WTC11 (cell line): ENCODE measurements around the gene RAB13. TPM values are rescaled to one million over a fixed set of nuclear protein-coding genes. Genes with fewer than 3 reads are reported as not detected.

Experiments
- ATAC-seq: fragments of 200-7000 bp; cut with Tn5 transposase; 2 replicates; pipeline ENCODE4 v1.10.0; 2021; ENCODE audit warnings: mild to moderate bottlenecking, moderate library complexity
- CTCF ChIA-PET: fragments of 300-600 bp; sonication (Branson Sonifier 250); formaldehyde crosslinking; loops from one replicate; lab custom pipeline; 2021; ENCODE audit warnings: antibody characterized with exemption; lab: Charles Lee
- POLR2A ChIA-PET: fragments of 350-600 bp; sonication (Branson Sonifier 250); formaldehyde crosslinking; loops from one replicate; lab custom pipeline; 2021; ENCODE audit warnings: antibody characterized with exemption; lab: Charles Lee
- DNase-seq: peaks from one replicate; pipeline ENCODE4 v3.0.0; 2021; ENCODE audit warnings: low spot score
- H3K27ac Mint-ChIP-seq: 2 replicates; pipeline ENCODE4 v1.8.0; 2021; ENCODE audit warnings: mixed read lengths
- H3K27me3 Mint-ChIP-seq: 2 replicates; pipeline ENCODE4 v1.8.0; 2021; ENCODE audit warnings: low read depth, mild to moderate bottlenecking, moderate library complexity, mixed read lengths
- H3K36me3 Mint-ChIP-seq: 2 replicates; pipeline ENCODE4 v1.8.0; 2021; ENCODE audit warnings: mixed read lengths
- H3K4me1 Mint-ChIP-seq: 2 replicates; pipeline ENCODE4 v1.8.0; 2022; ENCODE audit warnings: mixed read lengths
- H3K4me3 Mint-ChIP-seq: 2 replicates; pipeline ENCODE4 v1.8.0; 2021; ENCODE audit warnings: mild to moderate bottlenecking, moderate library complexity, mixed read lengths
- H3K9me3 Mint-ChIP-seq: 2 replicates; pipeline ENCODE4 v1.8.0; 2021; ENCODE audit warnings: mixed read lengths
- ARID4B ChIP-seq: sonication (generic); formaldehyde crosslinking; IDR thresholded peaks from 2 replicates; pipeline ENCODE4 v1.8.0; 2023; ENCODE audit warnings: missing genetic modification reagents, mild to moderate bottlenecking, borderline replicate concordance
- ATF1 ChIP-seq: sonication (generic); formaldehyde crosslinking; IDR thresholded peaks from 2 replicates; pipeline ENCODE4 v1.8.1; 2023; ENCODE audit warnings: mild to moderate bottlenecking, moderate library complexity, missing genetic modification reagents
- ATF2 ChIP-seq: sonication (generic); formaldehyde crosslinking; IDR thresholded peaks from 2 replicates; pipeline ENCODE4 v1.8.1; 2022; ENCODE audit warnings: low read depth, missing genetic modification reagents, borderline replicate concordance
- E2F5 ChIP-seq: sonication (generic); formaldehyde crosslinking; IDR thresholded peaks from 2 replicates; pipeline ENCODE4 v1.8.1; 2022; ENCODE audit warnings: mild to moderate bottlenecking, moderate library complexity, missing genetic modification reagents
- ETV6 ChIP-seq: sonication (generic); formaldehyde crosslinking; IDR thresholded peaks from 2 replicates; pipeline ENCODE4 v1.8.1; 2022; ENCODE audit warnings: mild to moderate bottlenecking, missing genetic modification reagents
- FOXK1 ChIP-seq: sonication (generic); formaldehyde crosslinking; IDR thresholded peaks from 2 replicates; pipeline ENCODE4 v1.8.0; 2022; ENCODE audit warnings: mild to moderate bottlenecking, moderate library complexity, missing genetic modification reagents
- FOXP4 ChIP-seq: sonication (generic); formaldehyde crosslinking; IDR thresholded peaks from 2 replicates; pipeline ENCODE4 v1.8.0; 2022; ENCODE audit warnings: mild to moderate bottlenecking, missing genetic modification reagents
- GTF2I ChIP-seq: fragments of 250-450 bp; sonication (Bioruptor Pico); conservative IDR thresholded peaks from 2 replicates; pipeline ENCODE4 v1.4.0; 2021; ENCODE audit warnings: mild to moderate bottlenecking
- HMGXB4 ChIP-seq: sonication (generic); formaldehyde crosslinking; IDR thresholded peaks from 2 replicates; pipeline ENCODE4 v1.8.1; 2023; ENCODE audit warnings: mild to moderate bottlenecking, moderate library complexity, missing genetic modification reagents
- JUN ChIP-seq: sonication (generic); formaldehyde crosslinking; IDR thresholded peaks from 2 replicates; pipeline ENCODE4 v1.8.0; 2023; ENCODE audit warnings: mild to moderate bottlenecking, missing genetic modification reagents
- MYBL2 ChIP-seq: sonication (generic); formaldehyde crosslinking; IDR thresholded peaks from 2 replicates; pipeline ENCODE4 v1.8.1; 2023; ENCODE audit warnings: mild to moderate bottlenecking, moderate library complexity, missing genetic modification reagents
- NFATC4 ChIP-seq: fragments of 250-450 bp; sonication (Bioruptor Pico); IDR thresholded peaks from 2 replicates; pipeline ENCODE4 v1.9.0; 2021; ENCODE audit warnings: mild to moderate bottlenecking
- NFE2L1 ChIP-seq: sonication (generic); formaldehyde crosslinking; IDR thresholded peaks from 2 replicates; pipeline ENCODE4 v1.8.1; 2023; ENCODE audit warnings: missing genetic modification reagents
- NFYB ChIP-seq: sonication (generic); formaldehyde crosslinking; conservative IDR thresholded peaks from 2 replicates; pipeline ENCODE4 v1.8.0; 2022; ENCODE audit warnings: low read depth, missing genetic modification reagents
- NR1H2 ChIP-seq: sonication (generic); formaldehyde crosslinking; IDR thresholded peaks from 2 replicates; pipeline ENCODE4 v1.9.0; 2021; ENCODE audit warnings: mild to moderate bottlenecking, moderate library complexity, missing genetic modification reagents
- OVOL2 ChIP-seq: fragments of 250-450 bp; sonication (Bioruptor Pico); IDR thresholded peaks from 2 replicates; pipeline ENCODE4 v1.9.0; 2021; ENCODE audit warnings: mild to moderate bottlenecking, borderline replicate concordance
- SP1 ChIP-seq: sonication (generic); formaldehyde crosslinking; conservative IDR thresholded peaks from 2 replicates; pipeline ENCODE4 v1.8.1; 2022; ENCODE audit warnings: missing genetic modification reagents
- TP53 ChIP-seq: sonication (generic); formaldehyde crosslinking; IDR thresholded peaks from 2 replicates; pipeline ENCODE4 v1.8.1; 2023; ENCODE audit warnings: mild to moderate bottlenecking, missing genetic modification reagents
- ZNF121 ChIP-seq: sonication (generic); formaldehyde crosslinking; IDR thresholded peaks from 2 replicates; pipeline ENCODE4 v1.8.0; 2023; ENCODE audit warnings: missing genetic modification reagents
- ZNF281 ChIP-seq: sonication (generic); formaldehyde crosslinking; IDR thresholded peaks from 2 replicates; pipeline ENCODE4 v1.8.0; 2023; ENCODE audit warnings: mild to moderate bottlenecking, missing genetic modification reagents
- total RNA-seq: library from RNA; stranded (reverse); gene quantifications from 3 replicates; pipeline ENCODE4 v1.2.3, GENCODE V29; 2021

Gene RAB13
- total RNA-seq, 1 experiment from 2014 or later, result 126 TPM

GRCh38 chr1:153963850-153964331, 22.2 kb downstream of the RAB13 start (continued):
- TF ChIP-seq FOXP4 (CRISPR knock-in tag) (no peak), GTF2I (CRISPR knock-in tag) (no peak), ATF2 (CRISPR knock-in tag) (no peak), OVOL2 (CRISPR knock-in tag) (no peak), NFE2L1 (no peak), TP53 (CRISPR knock-in tag) (no peak), NFATC4 (CRISPR knock-in tag) (no peak), NFYB (CRISPR knock-in tag) (no peak)

- Mint-ChIP-seq H3K4me1 (peaks cover 58% of the 10 kb centered on the region), H3K4me3 (peak within 1 kb of the TSS; percentile 92), H3K9me3 (peaks cover 5% of the 10 kb centered on the region), H3K27me3 (no peaks in the 10 kb centered on the region), H3K36me3 (peaks cover 34% of the 10 kb centered on the region), H3K27ac (peak within 1 kb of the TSS; percentile 100)
- POLR2A ChIA-PET, result interaction anchor here (0.5 to 2.9 kb wide), 15 partner anchors 9 to 188 kb away, joined by 3 to 24 read pairs (median 5); partner anchors contain the start of genes DENND4B, GATAD2B, JTB and RAB13
- peak; percentile 61 for ATAC-seq
- peak; percentile 100 for DNase-seq
- CTCF ChIA-PET, result interaction anchor here (0.7 to 3.0 kb wide), 8 partner anchors 14 to 188 kb away, joined by 3 to 27 read pairs (median 4); partner anchors contain the start of genes DENND4B, JTB, RAB13 and SLC27A3
- TF ChIP-seq FOXK1 (CRISPR knock-in tag), result peak; percentile 72
- TF ChIP-seq ZNF121 (CRISPR knock-in tag), result peak; percentile 97
- TF ChIP-seq NR1H2 (CRISPR knock-in tag), result no peak
- TF ChIP-seq ETV6, result peak; percentile 20; the same call in 1 of the 2 replicates
- TF ChIP-seq SP1, result peak; percentile 80
- peak; percentile 49; the same call in 1 of the 2 replicates for TF ChIP-seq ZNF281 (CRISPR knock-in tag)
- 0 out of 2 replicates have a peak, but pooled peaks have one; percentile 33 for TF ChIP-seq ARID4B (CRISPR knock-in tag)
- TF ChIP-seq JUN, result peak; percentile 47; the same call in 1 of the 2 replicates
- 0 out of 2 replicates have a peak, but pooled peaks have one; percentile 23 for TF ChIP-seq NFE2L1
- 0 out of 2 replicates have a peak, but pooled peaks have one; percentile 56 for TF ChIP-seq E2F5 (CRISPR knock-in tag)
- TF ChIP-seq MYBL2, result peak; percentile 66
- peak; percentile 85 for TF ChIP-seq NFYB (CRISPR knock-in tag)
- TF ChIP-seq HMGXB4 (CRISPR knock-in tag), result 0 out of 2 replicates have a peak, but pooled peaks have one; percentile 46
- TF ChIP-seq ATF1 (CRISPR knock-in tag), result no peak
These were observed 22.9 kb downstream of the RAB13 start, which contains the start of gene SLC39A1 for GRCh38 chr1:153963030-153963849. SLC39A1 (minus strand) TSS chr1:153963537; CDS start chr1:153962715, 822 bp downstream.
